Measurements from ENCODE around the gene CHAD. TPM values are rescaled to one million over a fixed set of nuclear protein-coding genes. Genes with fewer than 3 reads are reported as not detected.

The CHAD gene
- total RNA-seq, 1 experiment from 2014 or later, result 0.09 TPM

DNA sequence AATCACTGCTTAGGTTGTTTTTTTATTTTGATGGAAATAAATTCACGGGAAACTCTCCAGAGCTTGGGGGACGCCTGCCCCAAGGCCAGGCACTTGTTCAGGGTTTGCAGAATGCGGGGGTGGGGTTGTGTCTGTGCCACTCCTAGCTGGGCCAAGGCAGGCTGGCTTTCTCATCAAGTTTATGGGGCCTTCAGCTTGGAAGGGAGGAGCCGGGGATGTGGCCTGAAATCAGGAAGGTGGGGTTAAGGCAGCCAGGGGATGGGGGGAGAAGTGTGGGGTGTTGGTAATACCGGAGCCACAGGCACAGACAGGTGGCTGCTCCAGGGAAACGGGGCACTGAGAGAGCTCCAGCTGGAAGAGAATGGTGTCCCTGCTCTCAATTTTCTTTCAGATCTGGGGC lies 1.7 kb upstream of the CHAD start:
- CTCF ChIA-PET, result interaction anchor here (0.6 to 5.8 kb wide), 3 partner anchors 9 to 73 kb away, joined by 3 to 40 read pairs (median 17); partner anchors contain the start of gene LRRC59
- DNase-seq (ENCODE audit: low spot score) (no peak), ATAC-seq (no peak; the same call in 1 of the 2 replicates)
- H3K27ac Mint-ChIP-seq, result no peak overlapping the region
- H3K9me3 Mint-ChIP-seq, result no peaks in the 10 kb centered on the region
- TF ChIP-seq, protein P1, sequence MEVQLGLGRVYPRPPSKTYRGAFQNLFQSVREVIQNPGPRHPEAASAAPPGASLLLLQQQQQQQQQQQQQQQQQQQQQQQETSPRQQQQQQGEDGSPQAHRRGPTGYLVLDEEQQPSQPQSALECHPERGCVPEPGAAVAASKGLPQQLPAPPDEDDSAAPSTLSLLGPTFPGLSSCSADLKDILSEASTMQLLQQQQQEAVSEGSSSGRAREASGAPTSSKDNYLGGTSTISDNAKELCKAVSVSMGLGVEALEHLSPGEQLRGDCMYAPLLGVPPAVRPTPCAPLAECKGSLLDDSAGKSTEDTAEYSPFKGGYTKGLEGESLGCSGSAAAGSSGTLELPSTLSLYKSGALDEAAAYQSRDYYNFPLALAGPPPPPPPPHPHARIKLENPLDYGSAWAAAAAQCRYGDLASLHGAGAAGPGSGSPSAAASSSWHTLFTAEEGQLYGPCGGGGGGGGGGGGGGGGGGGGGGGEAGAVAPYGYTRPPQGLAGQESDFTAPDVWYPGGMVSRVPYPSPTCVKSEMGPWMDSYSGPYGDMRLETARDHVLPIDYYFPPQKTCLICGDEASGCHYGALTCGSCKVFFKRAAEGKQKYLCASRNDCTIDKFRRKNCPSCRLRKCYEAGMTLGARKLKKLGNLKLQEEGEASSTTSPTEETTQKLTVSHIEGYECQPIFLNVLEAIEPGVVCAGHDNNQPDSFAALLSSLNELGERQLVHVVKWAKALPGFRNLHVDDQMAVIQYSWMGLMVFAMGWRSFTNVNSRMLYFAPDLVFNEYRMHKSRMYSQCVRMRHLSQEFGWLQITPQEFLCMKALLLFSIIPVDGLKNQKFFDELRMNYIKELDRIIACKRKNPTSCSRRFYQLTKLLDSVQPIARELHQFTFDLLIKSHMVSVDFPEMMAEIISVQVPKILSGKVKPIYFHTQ (CRISPR knock-in tag; IDR thresholded peaks at IDR 0.05), result no peak
- TF ChIP-seq ZNF317 (CRISPR knock-in tag; IDR thresholded peaks at IDR 0.05; ENCODE audit: borderline replicate concordance, low read depth), result no peak
- POLR2A ChIA-PET, result no interaction called here
- H3K4me1 Mint-ChIP-seq, result peaks cover 23% of the 10 kb centered on the region
- peaks cover 30% of the 10 kb centered on the region for H3K27me3 Mint-ChIP-seq (ENCODE audit: low read depth)
- no peak overlapping the region for H3K4me3 Mint-ChIP-seq
- no peaks in the 10 kb centered on the region for H3K36me3 Mint-ChIP-seq

DNA sequence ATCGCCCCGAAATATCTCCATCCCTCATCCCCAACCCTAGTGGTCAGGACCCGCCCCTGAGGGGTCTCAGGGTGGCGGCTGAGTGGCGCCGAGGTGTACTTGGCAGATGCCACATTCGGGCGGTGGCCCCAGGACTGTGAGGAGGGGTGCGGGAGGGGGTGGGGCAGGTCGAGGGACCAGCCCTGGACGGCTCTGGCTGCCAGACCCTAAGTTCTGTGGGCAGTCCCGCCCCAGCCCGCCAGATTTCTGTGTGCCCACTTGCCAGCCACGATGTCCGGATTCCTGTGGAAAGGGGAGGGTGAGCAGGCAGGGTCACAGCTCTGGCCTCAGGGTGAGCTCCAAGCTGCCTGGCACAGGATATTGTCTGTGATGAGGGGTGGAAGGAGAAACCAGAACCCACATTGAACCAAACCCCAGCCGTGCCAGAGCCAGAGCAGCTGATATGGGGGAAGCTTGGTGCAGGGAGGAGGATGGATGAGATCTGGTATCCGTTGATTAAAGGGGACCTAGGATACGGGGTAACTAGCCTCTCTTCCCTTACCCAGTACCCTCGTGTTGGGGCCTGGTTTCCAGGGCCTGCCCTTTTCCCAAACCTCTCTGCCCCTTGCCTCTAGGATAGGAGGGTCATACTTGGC lies 1.1 kb upstream of the CHAD start:
- peak; percentile 8; the same call in 1 of the 2 replicates for ATAC-seq
- ChIA-PET CTCF (interaction anchor here (0.6 to 5.8 kb wide), 3 partner anchors 10 to 73 kb away, joined by 3 to 40 read pairs (median 17); partner anchors contain the start of gene LRRC59), POLR2A (no interaction called here)
- peak overlapping the region; percentile 53 for H3K4me3 Mint-ChIP-seq
- no peak overlapping the region for H3K27ac Mint-ChIP-seq
- peaks cover 23% of the 10 kb centered on the region for H3K4me1 Mint-ChIP-seq
- H3K27me3 Mint-ChIP-seq (ENCODE audit: low read depth), result peaks cover 29% of the 10 kb centered on the region
- no peak for DNase-seq (ENCODE audit: low spot score)
- TF ChIP-seq MXD4 (CRISPR knock-in tag; IDR thresholded peaks at IDR 0.05; ENCODE audit: borderline replicate concordance), result no peak
- no peak for TF ChIP-seq CBFB (CRISPR knock-in tag; IDR thresholded peaks at IDR 0.05; ENCODE audit: low read depth)
- TF ChIP-seq, protein P2, sequence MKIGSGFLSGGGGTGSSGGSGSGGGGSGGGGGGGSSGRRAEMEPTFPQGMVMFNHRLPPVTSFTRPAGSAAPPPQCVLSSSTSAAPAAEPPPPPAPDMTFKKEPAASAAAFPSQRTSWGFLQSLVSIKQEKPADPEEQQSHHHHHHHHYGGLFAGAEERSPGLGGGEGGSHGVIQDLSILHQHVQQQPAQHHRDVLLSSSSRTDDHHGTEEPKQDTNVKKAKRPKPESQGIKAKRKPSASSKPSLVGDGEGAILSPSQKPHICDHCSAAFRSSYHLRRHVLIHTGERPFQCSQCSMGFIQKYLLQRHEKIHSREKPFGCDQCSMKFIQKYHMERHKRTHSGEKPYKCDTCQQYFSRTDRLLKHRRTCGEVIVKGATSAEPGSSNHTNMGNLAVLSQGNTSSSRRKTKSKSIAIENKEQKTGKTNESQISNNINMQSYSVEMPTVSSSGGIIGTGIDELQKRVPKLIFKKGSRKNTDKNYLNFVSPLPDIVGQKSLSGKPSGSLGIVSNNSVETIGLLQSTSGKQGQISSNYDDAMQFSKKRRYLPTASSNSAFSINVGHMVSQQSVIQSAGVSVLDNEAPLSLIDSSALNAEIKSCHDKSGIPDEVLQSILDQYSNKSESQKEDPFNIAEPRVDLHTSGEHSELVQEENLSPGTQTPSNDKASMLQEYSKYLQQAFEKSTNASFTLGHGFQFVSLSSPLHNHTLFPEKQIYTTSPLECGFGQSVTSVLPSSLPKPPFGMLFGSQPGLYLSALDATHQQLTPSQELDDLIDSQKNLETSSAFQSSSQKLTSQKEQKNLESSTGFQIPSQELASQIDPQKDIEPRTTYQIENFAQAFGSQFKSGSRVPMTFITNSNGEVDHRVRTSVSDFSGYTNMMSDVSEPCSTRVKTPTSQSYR (CRISPR knock-in tag; IDR thresholded peaks at IDR 0.05), result no peak
- TF ChIP-seq FOXK1 (CRISPR knock-in tag; IDR thresholded peaks at IDR 0.05), result no peak
- no peak for TF ChIP-seq ZNF121 (CRISPR knock-in tag; IDR thresholded peaks at IDR 0.05)
- TF ChIP-seq ETV6 (CRISPR knock-in tag; IDR thresholded peaks at IDR 0.05), result no peak
- TF ChIP-seq, protein P3, sequence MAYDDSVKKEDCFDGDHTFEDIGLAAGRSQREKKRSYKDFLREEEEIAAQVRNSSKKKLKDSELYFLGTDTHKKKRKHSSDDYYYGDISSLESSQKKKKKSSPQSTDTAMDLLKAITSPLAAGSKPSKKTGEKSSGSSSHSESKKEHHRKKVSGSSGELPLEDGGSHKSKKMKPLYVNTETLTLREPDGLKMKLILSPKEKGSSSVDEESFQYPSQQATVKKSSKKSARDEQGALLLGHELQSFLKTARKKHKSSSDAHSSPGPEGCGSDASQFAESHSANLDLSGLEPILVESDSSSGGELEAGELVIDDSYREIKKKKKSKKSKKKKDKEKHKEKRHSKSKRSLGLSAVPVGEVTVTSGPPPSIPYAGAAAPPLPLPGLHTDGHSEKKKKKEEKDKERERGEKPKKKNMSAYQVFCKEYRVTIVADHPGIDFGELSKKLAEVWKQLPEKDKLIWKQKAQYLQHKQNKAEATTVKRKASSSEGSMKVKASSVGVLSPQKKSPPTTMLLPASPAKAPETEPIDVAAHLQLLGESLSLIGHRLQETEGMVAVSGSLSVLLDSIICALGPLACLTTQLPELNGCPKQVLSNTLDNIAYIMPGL (CRISPR knock-in tag; IDR thresholded peaks at IDR 0.05), result no peak
- TF ChIP-seq, protein P4, sequence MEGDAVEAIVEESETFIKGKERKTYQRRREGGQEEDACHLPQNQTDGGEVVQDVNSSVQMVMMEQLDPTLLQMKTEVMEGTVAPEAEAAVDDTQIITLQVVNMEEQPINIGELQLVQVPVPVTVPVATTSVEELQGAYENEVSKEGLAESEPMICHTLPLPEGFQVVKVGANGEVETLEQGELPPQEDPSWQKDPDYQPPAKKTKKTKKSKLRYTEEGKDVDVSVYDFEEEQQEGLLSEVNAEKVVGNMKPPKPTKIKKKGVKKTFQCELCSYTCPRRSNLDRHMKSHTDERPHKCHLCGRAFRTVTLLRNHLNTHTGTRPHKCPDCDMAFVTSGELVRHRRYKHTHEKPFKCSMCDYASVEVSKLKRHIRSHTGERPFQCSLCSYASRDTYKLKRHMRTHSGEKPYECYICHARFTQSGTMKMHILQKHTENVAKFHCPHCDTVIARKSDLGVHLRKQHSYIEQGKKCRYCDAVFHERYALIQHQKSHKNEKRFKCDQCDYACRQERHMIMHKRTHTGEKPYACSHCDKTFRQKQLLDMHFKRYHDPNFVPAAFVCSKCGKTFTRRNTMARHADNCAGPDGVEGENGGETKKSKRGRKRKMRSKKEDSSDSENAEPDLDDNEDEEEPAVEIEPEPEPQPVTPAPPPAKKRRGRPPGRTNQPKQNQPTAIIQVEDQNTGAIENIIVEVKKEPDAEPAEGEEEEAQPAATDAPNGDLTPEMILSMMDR (IDR thresholded peaks at IDR 0.05), result no peak
- TF ChIP-seq, protein P5, sequence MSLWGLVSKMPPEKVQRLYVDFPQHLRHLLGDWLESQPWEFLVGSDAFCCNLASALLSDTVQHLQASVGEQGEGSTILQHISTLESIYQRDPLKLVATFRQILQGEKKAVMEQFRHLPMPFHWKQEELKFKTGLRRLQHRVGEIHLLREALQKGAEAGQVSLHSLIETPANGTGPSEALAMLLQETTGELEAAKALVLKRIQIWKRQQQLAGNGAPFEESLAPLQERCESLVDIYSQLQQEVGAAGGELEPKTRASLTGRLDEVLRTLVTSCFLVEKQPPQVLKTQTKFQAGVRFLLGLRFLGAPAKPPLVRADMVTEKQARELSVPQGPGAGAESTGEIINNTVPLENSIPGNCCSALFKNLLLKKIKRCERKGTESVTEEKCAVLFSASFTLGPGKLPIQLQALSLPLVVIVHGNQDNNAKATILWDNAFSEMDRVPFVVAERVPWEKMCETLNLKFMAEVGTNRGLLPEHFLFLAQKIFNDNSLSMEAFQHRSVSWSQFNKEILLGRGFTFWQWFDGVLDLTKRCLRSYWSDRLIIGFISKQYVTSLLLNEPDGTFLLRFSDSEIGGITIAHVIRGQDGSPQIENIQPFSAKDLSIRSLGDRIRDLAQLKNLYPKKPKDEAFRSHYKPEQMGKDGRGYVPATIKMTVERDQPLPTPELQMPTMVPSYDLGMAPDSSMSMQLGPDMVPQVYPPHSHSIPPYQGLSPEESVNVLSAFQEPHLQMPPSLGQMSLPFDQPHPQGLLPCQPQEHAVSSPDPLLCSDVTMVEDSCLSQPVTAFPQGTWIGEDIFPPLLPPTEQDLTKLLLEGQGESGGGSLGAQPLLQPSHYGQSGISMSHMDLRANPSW (CRISPR knock-in tag; conservative IDR thresholded peaks at IDR 0.05; ENCODE audit: low read depth), result no peak
- no peak for TF ChIP-seq ZNF396 (CRISPR knock-in tag; IDR thresholded peaks at IDR 0.05; ENCODE audit: borderline replicate concordance)
- TF ChIP-seq OVOL2 (CRISPR knock-in tag; IDR thresholded peaks at IDR 0.05; ENCODE audit: borderline replicate concordance), result no peak
- no peak for TF ChIP-seq IRF1 (CRISPR knock-in tag; IDR thresholded peaks at IDR 0.05)
- no peak for TF ChIP-seq ZBTB21 (CRISPR knock-in tag; IDR thresholded peaks at IDR 0.05; ENCODE audit: borderline replicate concordance)
- TF ChIP-seq ZNF263 (CRISPR knock-in tag; IDR thresholded peaks at IDR 0.05; ENCODE audit: low read depth), result no peak
- no peak for TF ChIP-seq TP53 (CRISPR knock-in tag; IDR thresholded peaks at IDR 0.05)
- H3K36me3 Mint-ChIP-seq, result no peaks in the 10 kb centered on the region
- no peaks in the 10 kb centered on the region for H3K9me3 Mint-ChIP-seq
